Neural progenitor cell (in vitro differentiated cells): ENCODE measurements around the gene WWOX.

Experiments used
- CTCF ChIP-seq: fragments of 200-600 bp; sonication (generic); IDR thresholded peaks from 2 replicates; pipeline ENCODE4 v1.5.1; 2017; ENCODE audit warnings: antibody characterized with exemption, mild to moderate bottlenecking
- EZH2 ChIP-seq: fragments of 200-600 bp; sonication (generic); IDR thresholded peaks from 2 replicates; pipeline ENCODE4 v1.6.1; 2017; ENCODE audit warnings: antibody characterized with exemption, mild to moderate bottlenecking, moderate library complexity
- EZH2phosphoT487 ChIP-seq: fragments of 200-600 bp; sonication (generic); IDR thresholded peaks from 2 replicates; pipeline ENCODE4 v1.6.1; 2017; ENCODE audit warnings: antibody characterized with exemption

GRCh38 chr16:78271981-78272380 lies 172.5 kb downstream of the WWOX start:
- no peak for TF ChIP-seq CTCF
- TF ChIP-seq EZH2phosphoT487: no peak
- TF ChIP-seq EZH2: no peak
